H9 (cell line): ENCODE data around the gene PRDM5. TPM values are rescaled to one million over a fixed set of nuclear protein-coding genes. Genes with fewer than 3 reads are reported as not detected.

Experiments
- DNase-seq: peaks from one replicate; pipeline ENCODE4 v3.0.0-alpha.2; 2017
- H2AFZ ChIP-seq: one replicate; pipeline ENCODE4 v1.6.1; 2013; ENCODE audit warnings: mild to moderate bottlenecking, low read length, control low read depth, moderate library complexity
- H2AK5ac ChIP-seq: 2 replicates; pipeline ENCODE4 v1.6.1; 2013; ENCODE audit warnings: low read length, control low read depth, mixed read lengths; ENCODE audit not compliant: insufficient read length
- H2BK120ac ChIP-seq: one replicate; pipeline ENCODE4 v1.6.1; 2013; ENCODE audit warnings: low read depth, mild to moderate bottlenecking, low read length, control low read depth, inconsistent platforms; ENCODE audit not compliant: poor library complexity, severe bottlenecking
- H2BK12ac ChIP-seq: 2 replicates; pipeline ENCODE4 v1.6.1; 2013; ENCODE audit warnings: low read length, control low read depth, mixed read lengths, low read depth; ENCODE audit not compliant: insufficient read length
- H2BK15ac ChIP-seq: 2 replicates; pipeline ENCODE4 v1.6.1; 2013; ENCODE audit warnings: low read depth, low read length, control low read depth
- H2BK20ac ChIP-seq: one replicate; pipeline ENCODE4 v1.6.1; 2013; ENCODE audit warnings: low read depth, mild to moderate bottlenecking, low read length, control low read depth, inconsistent platforms; ENCODE audit not compliant: poor library complexity, severe bottlenecking
- H2BK5ac ChIP-seq: 2 replicates; pipeline ENCODE4 v1.6.1; 2013; ENCODE audit warnings: low read length, control low read depth, mixed read lengths; ENCODE audit not compliant: insufficient read length
- H3K14ac ChIP-seq: 2 replicates; pipeline ENCODE4 v1.6.1; 2013; ENCODE audit warnings: low read length, control low read depth; ENCODE audit not compliant: insufficient read depth
- H3K18ac ChIP-seq: 2 replicates; pipeline ENCODE4 v1.6.1; 2013; ENCODE audit warnings: low read depth, mild to moderate bottlenecking, mixed read lengths, low read length, control low read depth; ENCODE audit not compliant: insufficient read length
- H3K23ac ChIP-seq: 2 replicates; pipeline ENCODE4 v1.6.1; 2013; ENCODE audit warnings: low read length, control low read depth, mixed read lengths, low read depth; ENCODE audit not compliant: insufficient read length
- H3K23me2 ChIP-seq: 2 replicates; pipeline ENCODE4 v1.6.1; 2013; ENCODE audit warnings: low read depth, mild to moderate bottlenecking, mixed read lengths, low read length, control low read depth; ENCODE audit not compliant: insufficient read length, poor library complexity, severe bottlenecking
- H3K27ac ChIP-seq: 2 replicates; pipeline ENCODE4 v1.5.1; 2013; ENCODE audit warnings: low read length, control low read depth, mixed read lengths, low read depth; ENCODE audit not compliant: insufficient read length
- H3K27me3 ChIP-seq: 2 replicates; pipeline ENCODE4 v1.6.1; 2013; ENCODE audit warnings: low read length, control low read depth, inconsistent platforms; ENCODE audit not compliant: insufficient read depth
- H3K4ac ChIP-seq: 2 replicates; pipeline ENCODE4 v1.6.1; 2013; ENCODE audit warnings: low read depth, mild to moderate bottlenecking, control low read depth, inconsistent platforms, low read length, moderate library complexity
- H3K4me1 ChIP-seq: 2 replicates; pipeline ENCODE4 v1.6.1; 2013; ENCODE audit warnings: low read length, control low read depth, inconsistent platforms; ENCODE audit not compliant: insufficient read depth
- H3K4me2 ChIP-seq: 2 replicates; pipeline ENCODE4 v1.6.1; 2013; ENCODE audit warnings: low read length, control low read depth, mixed read lengths; ENCODE audit not compliant: insufficient read length, insufficient read depth
- H3K56ac ChIP-seq: 2 replicates; pipeline ENCODE4 v1.6.1; 2013; ENCODE audit warnings: low read depth, mild to moderate bottlenecking, mixed read lengths, low read length, control low read depth; ENCODE audit not compliant: insufficient read length
- H3K79me1 ChIP-seq: 2 replicates; pipeline ENCODE4 v1.6.1; 2013; ENCODE audit warnings: low read depth, mild to moderate bottlenecking, moderate library complexity, low read length, control low read depth, inconsistent platforms; ENCODE audit not compliant: insufficient read depth, poor library complexity, severe bottlenecking
- H3K79me2 ChIP-seq: 2 replicates; pipeline ENCODE4 v1.6.1; 2013; ENCODE audit warnings: low read length, control low read depth, inconsistent platforms; ENCODE audit not compliant: insufficient read depth
- H3K9ac ChIP-seq: 2 replicates; pipeline ENCODE4 v1.6.1; 2013; ENCODE audit warnings: low read length, control low read depth, mixed read lengths; ENCODE audit not compliant: insufficient read length; ENCODE audit errors: extremely low read depth
- H3K9me3 ChIP-seq: one replicate; pipeline ENCODE4 v1.6.1; 2013; ENCODE audit warnings: low read depth, low read length, inconsistent platforms; ENCODE audit not compliant: control insufficient read depth
- H3T11ph ChIP-seq: one replicate; pipeline ENCODE4 v1.6.1; 2013; ENCODE audit warnings: mild to moderate bottlenecking, low read length, control low read depth, inconsistent platforms
- H4K20me1 ChIP-seq: one replicate; pipeline ENCODE4 v1.6.1; 2013; ENCODE audit not compliant: control insufficient read depth, insufficient read length, insufficient read depth
- H4K5ac ChIP-seq: 2 replicates; pipeline ENCODE4 v1.6.1; 2013; ENCODE audit warnings: low read depth, mild to moderate bottlenecking, mixed read lengths, low read length, control low read depth; ENCODE audit not compliant: insufficient read length
- H4K8ac ChIP-seq: replicated peaks from 2 replicates; pipeline ENCODE4 v1.6.1; 2013; ENCODE audit warnings: low read length, control low read depth, mixed read lengths, low read depth; ENCODE audit not compliant: insufficient read length
- H4K91ac ChIP-seq: 2 replicates; pipeline ENCODE4 v1.6.1; 2013; ENCODE audit warnings: low read depth, mild to moderate bottlenecking, moderate library complexity, mixed read lengths, low read length, control low read depth; ENCODE audit not compliant: insufficient read length
- H3K27ac Mint-ChIP-seq, 3 experiments: 2 replicates in 2 of 3; 3 replicates in 1 of 3; pipeline ENCODE4 v1.8.0; 2020 to 2021; ENCODE audit warnings: mixed read lengths in 3 of 3, mild to moderate bottlenecking in 1 of 3, moderate library complexity in 1 of 3
- H3K27me3 Mint-ChIP-seq: 2 replicates; pipeline ENCODE4 v1.8.0; 2021; ENCODE audit warnings: low read depth, mild to moderate bottlenecking, moderate library complexity, mixed read lengths
- H3K36me3 Mint-ChIP-seq, 3 experiments: 2 replicates in 2 of 3; 3 replicates in 1 of 3; pipeline ENCODE4 v1.8.0; 2020 to 2021; ENCODE audit warnings: low read depth in 3 of 3, mixed read lengths in 3 of 3; ENCODE audit not compliant: insufficient read depth in 1 of 3
- H3K4me1 Mint-ChIP-seq, 2 experiments: 2 replicates each; pipeline ENCODE4 v1.8.0; 2020; ENCODE audit warnings: mixed read lengths in 2 of 2
- H3K4me3 Mint-ChIP-seq, 2 experiments: 2 replicates in 1 of 2; 3 replicates in 1 of 2; pipeline ENCODE4 v1.8.0; 2020 to 2021; ENCODE audit warnings: mild to moderate bottlenecking in 2 of 2, mixed read lengths in 2 of 2, moderate library complexity in 1 of 2
- H3K9me3 Mint-ChIP-seq, 2 experiments: 2 replicates in 1 of 2; 3 replicates in 1 of 2; pipeline ENCODE4 v1.8.0; 2020; ENCODE audit warnings: mild to moderate bottlenecking in 2 of 2, mixed read lengths in 2 of 2, moderate library complexity in 1 of 2
- WGBS: extraction: QIAGEN DNeasy Blood & Tissue Kit; methylation state at CpG from one replicate; pipeline ENCODE4 v1.1.7; 2013; ENCODE audit warnings: missing lambda C conversion rate, low lambda C conversion rate, mixed read lengths; ENCODE audit not compliant: insufficient read length; ENCODE audit errors: extremely low coverage; 5-methylcytosine and 5-hydroxymethylcytosine counted together
- total RNA-seq: library from RNA; stranded (reverse); gene quantifications from 2 replicates; pipeline ENCODE4 v1.2.1, GENCODE V29; 2021
- TF ChIP-seq, protein P1 (sequence below): fragments of 200-600 bp; sonication (generic); conservative IDR thresholded peaks from 3 replicates; pipeline ENCODE4 v1.8.0; 2021; ENCODE audit warnings: antibody characterized with exemption, mild to moderate bottlenecking

PRDM5 gene
- total RNA-seq, 1 experiment from 2014 or later, result 21.7 TPM

DNA sequence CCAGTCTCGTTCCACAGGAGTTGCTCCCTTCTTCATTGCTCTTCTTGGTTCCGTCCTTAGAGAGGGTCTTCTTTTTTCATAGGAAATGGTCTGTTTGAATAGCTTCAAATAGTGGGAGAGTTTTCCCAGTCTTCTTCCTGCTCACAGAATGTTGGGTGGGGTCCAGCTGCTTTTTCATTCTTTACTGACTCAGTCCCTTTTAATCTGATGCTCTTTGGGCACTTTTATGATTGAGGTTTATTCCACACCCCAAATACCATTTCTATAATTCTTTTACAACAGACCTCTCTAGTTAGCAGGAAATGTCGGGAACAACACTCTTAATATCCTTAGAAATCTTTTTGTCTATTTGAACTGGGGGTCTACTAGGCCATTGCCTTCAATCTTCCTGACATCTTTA, 239.5 kb downstream of the PRDM5 start:
- H3K36me3 Mint-ChIP-seq, result no peaks in the 10 kb centered on the region
- H4K91ac ChIP-seq, result no peak overlapping the region
- WGBS, result no CpG with 5 or more reads among the region's 3 CpGs
- H3K56ac ChIP-seq, result no peak overlapping the region
- no peak overlapping the region for H2BK12ac ChIP-seq
- H3K4me1 ChIP-seq, result no peaks in the 10 kb centered on the region
- no peaks in the 10 kb centered on the region for H3K79me1 ChIP-seq
- no peak overlapping the region for H2BK15ac ChIP-seq
- H3K4me2 ChIP-seq, result no peak overlapping the region
- no peak overlapping the region for H4K8ac ChIP-seq
- H2AFZ ChIP-seq, result no peak overlapping the region
- H3K9me3 ChIP-seq, result no peaks in the 10 kb centered on the region
- H3T11ph ChIP-seq, result no peak overlapping the region
- H2BK20ac ChIP-seq, result no peak overlapping the region
- H2BK120ac ChIP-seq, result no peak overlapping the region
- H3K79me2 ChIP-seq, result no peaks in the 10 kb centered on the region
- H4K5ac ChIP-seq, result no peak overlapping the region
- H2AK5ac ChIP-seq, result no peak overlapping the region
- H3K23ac ChIP-seq, result no peak overlapping the region
- no peak overlapping the region for H3K18ac ChIP-seq
- H3K14ac ChIP-seq, result no peak overlapping the region
- no peaks in the 10 kb centered on the region for H3K27me3 Mint-ChIP-seq
- H3K27ac ChIP-seq, result no peak overlapping the region
- H4K20me1 ChIP-seq, result no peaks in the 10 kb centered on the region
- H3K4ac ChIP-seq, result no peak overlapping the region
- TF ChIP-seq, protein P1, sequence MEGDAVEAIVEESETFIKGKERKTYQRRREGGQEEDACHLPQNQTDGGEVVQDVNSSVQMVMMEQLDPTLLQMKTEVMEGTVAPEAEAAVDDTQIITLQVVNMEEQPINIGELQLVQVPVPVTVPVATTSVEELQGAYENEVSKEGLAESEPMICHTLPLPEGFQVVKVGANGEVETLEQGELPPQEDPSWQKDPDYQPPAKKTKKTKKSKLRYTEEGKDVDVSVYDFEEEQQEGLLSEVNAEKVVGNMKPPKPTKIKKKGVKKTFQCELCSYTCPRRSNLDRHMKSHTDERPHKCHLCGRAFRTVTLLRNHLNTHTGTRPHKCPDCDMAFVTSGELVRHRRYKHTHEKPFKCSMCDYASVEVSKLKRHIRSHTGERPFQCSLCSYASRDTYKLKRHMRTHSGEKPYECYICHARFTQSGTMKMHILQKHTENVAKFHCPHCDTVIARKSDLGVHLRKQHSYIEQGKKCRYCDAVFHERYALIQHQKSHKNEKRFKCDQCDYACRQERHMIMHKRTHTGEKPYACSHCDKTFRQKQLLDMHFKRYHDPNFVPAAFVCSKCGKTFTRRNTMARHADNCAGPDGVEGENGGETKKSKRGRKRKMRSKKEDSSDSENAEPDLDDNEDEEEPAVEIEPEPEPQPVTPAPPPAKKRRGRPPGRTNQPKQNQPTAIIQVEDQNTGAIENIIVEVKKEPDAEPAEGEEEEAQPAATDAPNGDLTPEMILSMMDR, result no peak
- no peaks in the 10 kb centered on the region for H3K9me3 Mint-ChIP-seq
- H3K4me1 Mint-ChIP-seq, result peaks cover 4% of the 10 kb centered on the region in 2 experiments; a peak in 3 of 4 replicates
- H2BK5ac ChIP-seq, result no peak overlapping the region
- H3K4me3 Mint-ChIP-seq, result no peak overlapping the region
- no peak for DNase-seq
- H3K9ac ChIP-seq, result no peak overlapping the region
- H3K27ac Mint-ChIP-seq, result no peak overlapping the region
- no peaks in the 10 kb centered on the region for H3K23me2 ChIP-seq
- no peaks in the 10 kb centered on the region for H3K27me3 ChIP-seq
